ENCODE measurements around the gene ARID1B.
A peak's percentile ranks its signal among the peaks of the same experiment; 100 is the strongest.

Gene ARID1B

GRCh38 chr6:156791320-156791850 is 14.2 kb downstream of the ARID1B start:
- DNase-seq (ENCODE audit: low read depth), result peak; percentile 56

- no peak for DNase-seq (ENCODE audit: low read depth)
Measured at GRCh38 chr6:156793200-156793599, 16.0 kb downstream of the ARID1B start.

DNA sequence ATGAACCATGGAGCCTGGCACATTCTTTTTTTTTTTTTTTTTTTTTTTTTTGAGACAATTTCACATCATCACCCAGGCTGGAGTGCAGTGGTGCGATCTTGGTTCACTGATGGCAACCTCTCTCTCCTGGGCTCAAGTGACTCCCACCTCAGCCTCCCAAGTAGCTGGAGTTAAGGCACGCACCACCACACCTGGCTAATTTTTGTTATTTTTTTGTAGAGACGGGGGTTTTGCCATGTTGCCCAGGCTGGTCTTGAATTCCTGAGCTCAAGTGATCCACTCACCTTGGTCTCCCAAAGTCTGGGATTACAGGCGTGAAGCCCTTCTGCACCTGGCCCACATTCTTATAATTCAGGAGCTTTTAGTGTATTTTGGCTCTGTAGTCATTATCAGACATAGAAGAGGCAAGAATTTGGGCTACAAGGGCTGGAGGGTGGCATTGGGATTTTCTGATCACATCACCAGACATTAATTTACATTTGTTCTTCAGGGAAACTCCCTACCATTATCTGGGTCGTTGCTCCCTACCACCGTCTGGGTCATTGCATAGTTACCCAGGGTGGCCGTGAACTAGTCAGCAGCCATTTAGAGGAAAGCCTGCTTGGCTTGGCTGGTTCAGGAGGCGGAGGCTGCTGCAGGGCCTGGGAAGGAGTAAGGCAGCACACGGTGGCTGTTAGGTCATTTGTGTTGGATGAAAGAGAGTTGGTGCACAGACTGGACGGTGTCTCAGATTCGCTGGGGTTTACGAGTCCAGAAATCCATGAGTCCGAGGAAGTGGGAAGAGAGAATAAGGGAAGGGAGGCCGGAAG is 17.6 kb downstream of the ARID1B start:
- no peak for DNase-seq (ENCODE audit: low read depth)

DNA sequence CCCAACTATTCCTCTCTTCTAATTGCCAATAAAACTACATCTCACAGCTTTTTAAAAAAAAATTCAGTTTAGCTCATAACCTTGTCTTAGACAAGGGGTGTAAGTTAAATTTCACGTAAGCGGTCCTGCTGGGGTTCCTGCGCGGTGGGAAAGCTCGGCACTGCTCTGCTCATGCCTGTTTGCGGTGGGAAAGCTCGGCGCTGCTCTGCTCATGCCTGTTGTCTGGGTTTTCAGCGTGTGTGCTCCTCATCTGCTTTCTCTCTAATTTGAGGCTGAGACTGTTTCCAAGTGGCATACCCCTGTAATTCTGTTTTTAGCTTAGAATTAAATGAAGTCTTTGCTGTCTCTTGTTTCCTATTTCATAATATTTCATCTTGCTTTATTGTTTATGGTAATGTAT is 18.6 kb downstream of the ARID1B start:
- DNase-seq (ENCODE audit: low read depth), result no peak

DNA sequence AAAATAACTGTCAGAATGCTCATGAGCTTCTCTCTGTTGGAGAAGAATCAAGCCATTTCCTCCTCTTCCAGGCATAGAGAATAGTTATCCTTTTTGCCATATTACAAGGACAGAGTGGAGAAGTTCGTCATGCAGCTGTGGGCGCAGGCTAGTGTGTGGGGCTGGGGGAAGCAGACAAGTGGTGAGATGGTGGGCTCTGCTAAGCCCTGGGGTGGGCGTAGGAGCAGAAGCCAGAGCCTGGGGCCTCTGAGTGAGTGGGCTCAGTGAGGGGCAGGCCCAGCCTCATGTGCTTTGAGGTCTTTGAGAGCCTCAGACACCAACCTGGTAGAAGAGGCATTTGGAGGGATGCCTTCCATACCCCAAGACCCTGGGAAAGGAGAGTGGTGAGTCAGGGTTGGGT is 19.4 kb downstream of the ARID1B start:
- DNase-seq (ENCODE audit: low read depth), result no peak

GRCh38 chr6:156797901-156798735 is 20.9 kb downstream of the ARID1B start:
- no peak for DNase-seq (ENCODE audit: low read depth)

DNA sequence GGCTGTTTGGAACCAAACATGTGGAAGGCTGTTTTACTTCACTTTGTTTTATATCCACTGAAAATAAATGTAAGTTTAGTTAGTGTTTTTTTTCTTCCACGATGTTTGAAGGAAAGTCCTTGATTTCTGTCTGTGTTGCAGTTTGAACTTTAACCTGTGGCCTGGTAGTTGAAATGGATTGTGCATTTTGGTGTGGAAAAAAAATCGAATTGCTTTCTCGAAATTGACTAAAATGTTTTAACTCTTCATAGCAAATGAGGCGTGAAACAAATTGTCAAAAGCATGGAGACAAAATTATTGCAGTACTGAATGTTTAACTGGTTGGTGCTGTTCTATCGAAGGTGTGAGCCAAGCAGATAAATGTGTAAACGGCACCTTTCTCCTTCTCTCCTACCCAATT is 24.5 kb downstream of the ARID1B start:
- DNase-seq (ENCODE audit: low read depth), result no peak

DNA sequence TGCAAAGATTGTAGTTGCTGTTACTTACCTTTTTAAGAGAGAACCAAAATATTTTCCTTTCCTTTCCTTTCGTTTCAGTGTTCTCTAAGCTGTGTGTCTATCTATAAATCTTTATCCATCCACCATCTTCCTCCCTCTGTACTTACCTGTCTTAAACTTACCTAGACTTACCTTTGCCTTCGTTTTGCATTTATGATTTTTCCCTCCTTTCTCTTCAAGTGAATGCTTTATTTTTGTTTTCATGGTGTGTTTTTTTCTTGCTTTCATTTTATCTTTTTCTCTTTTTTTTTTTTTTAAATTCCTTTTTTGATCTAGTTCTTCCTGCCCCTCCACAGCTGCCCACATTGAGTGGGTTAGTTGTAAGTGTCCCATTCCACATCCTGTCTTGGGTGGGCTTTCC is 26.2 kb downstream of the ARID1B start:
- no peak for DNase-seq (ENCODE audit: low read depth)

DNA sequence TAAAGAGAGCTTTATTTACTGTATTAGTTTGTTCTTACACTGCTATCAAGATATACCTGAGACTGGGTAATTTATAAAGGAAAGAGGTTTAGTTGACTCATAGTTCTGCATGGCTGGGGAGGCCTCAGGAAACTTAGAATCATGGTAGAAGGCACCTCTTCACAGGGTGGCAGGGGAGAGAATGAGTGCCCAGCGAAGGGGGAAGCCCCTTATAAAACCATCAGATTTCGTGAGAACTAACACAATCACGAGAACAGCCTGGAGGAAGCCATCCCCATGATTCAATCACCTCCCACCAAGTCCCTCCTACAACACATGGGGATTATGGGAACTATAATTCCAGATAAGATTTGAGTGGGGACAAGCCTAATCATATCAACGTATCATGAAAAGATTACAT is 27.2 kb downstream of the ARID1B start:
- DNase-seq (ENCODE audit: low read depth), result no peak

DNA sequence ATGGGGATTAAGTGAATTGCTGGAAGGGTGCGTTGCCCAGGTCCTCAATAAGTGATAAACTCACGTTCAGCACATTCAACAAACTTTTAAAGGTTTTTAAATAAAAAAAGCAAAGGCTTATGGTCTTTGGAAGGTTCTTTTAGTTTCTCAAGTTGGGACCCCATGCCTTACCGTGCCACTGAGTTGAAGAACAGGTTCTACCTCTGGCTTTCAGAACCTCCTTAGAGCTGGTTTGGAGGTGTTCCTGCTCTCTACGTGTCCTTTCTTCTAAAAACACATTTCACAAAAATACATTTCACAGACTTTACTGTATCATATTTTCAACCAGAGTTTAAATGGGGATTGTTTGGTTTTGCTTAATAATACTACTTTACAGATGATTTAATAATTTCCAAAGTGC is 29.0 kb downstream of the ARID1B start:
- DNase-seq (ENCODE audit: low read depth), result no peak

GRCh38 chr6:156807028-156807427 is 29.9 kb downstream of the ARID1B start:
- DNase-seq (ENCODE audit: low read depth), result no peak

GRCh38 chr6:156807795-156808194 is 30.6 kb downstream of the ARID1B start:
- DNase-seq (ENCODE audit: low read depth), result no peak

DNA sequence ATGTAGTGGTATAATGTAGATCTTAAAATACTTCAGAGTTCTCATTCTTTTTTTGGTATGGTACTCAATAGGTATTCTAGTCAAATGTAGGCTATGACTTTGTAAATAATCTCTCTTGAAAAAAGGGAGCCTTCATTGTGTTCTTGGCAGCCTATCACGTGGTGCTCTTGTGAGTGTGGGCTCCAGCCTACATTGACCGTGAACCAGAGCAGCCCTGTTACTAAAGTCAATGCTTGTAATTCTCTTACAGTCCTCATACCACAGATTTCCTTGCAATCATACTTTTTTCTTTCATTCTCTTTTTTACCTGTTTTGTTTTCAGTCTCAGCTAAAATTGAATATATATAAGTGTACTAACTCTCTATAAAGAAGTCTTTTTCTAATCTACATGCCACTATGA is 31.1 kb downstream of the ARID1B start:
- no peak for DNase-seq (ENCODE audit: low read depth)

GRCh38 chr6:156809034-156809433 is 31.9 kb downstream of the ARID1B start:
- no peak for DNase-seq (ENCODE audit: low read depth)

GRCh38 chr6:156809446-156810178 is 32.4 kb downstream of the ARID1B start:
- DNase-seq (ENCODE audit: low read depth), result no peak

DNA sequence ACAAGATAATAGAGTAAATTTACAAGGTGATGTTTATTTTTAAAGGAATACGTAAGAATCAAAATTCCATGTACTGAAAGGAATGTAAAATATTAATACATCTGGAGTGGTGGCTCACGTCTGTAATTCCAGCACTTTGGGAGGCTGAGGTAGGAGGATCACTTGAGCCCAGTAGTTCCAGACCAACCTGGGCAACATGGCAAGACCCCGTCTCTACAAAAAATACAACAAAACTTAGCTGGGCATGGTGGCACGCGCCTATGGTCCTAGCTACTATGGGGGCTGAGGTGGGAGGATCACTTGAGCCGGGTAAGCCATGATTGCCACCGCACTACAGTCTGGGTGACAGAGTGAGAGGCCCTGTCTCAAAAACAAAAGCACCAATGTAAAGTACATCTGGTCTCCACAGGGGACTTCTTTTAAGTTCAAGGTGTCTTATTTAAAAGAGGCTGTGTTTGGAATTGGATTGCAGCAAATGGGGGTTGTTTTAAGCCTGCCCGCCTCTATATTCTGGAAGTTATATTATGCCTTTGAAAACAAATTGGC is 36.9 kb downstream of the ARID1B start:
- DNase-seq (ENCODE audit: low read depth), result no peak

DNA sequence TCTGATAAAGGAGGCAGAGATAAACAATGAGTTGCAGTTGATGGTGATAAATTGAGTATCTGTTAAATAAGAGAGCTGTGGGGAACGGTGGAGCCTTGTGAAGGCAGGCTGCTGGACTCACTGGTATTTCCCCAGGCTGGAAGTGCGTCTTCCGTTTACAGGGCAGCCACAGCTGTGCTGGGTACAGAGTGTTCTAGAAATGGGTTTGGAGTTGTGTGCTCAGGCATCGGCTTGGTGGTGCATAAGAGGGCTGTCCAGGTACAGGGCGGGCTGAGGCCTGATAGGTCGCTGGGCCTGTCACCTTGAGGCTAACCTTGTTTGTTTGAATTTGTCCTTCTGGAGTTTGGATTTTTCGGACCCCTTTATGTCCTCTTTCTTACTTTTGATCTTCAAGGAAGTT is 39.3 kb downstream of the ARID1B start:
- no peak for DNase-seq (ENCODE audit: low read depth)

- DNase-seq (ENCODE audit: low read depth), result no peak
Measured at GRCh38 chr6:156820089-156820798, 43.1 kb downstream of the ARID1B start.

DNA sequence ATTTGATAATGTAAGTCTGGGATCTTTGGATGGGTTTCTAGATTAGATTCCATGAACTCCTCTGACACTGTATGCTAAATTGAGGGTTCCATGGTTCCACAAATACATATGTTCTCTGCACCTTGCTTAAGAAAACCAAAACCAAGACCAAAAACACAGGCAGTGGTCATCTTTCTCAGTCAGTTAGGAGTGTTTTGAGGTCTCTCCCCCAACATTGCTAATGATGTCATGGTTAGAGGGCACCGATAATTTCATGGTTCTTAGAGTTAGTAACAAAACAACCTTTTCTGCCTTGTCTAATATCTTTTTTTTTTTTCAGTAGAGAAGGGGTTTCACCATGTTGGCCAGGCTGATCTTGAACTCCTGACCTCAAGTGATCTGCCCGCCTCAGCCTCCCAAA is 44.5 kb downstream of the ARID1B start:
- no peak for DNase-seq (ENCODE audit: low read depth)

GRCh38 chr6:156822747-156823206 is 45.6 kb downstream of the ARID1B start:
- no peak for DNase-seq (ENCODE audit: low read depth)

DNA sequence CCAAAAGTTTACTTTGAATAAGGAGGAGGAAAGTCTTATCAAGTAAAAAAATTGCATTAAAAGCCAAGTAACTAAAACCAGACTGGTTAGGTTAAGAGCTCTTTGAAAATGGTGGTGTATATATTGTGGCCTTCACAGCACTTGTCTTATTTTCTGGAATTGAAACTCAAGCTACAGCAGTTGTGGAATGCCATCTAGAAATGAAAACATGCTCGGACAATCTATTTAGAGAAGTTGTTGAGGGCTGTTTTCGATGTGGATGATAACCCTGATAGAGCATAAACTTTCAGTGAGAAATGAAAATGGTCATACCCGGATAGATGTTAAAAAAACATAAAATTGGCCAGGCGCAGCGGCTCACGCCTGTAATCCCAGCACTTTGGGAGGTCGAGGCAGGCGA is 47.0 kb downstream of the ARID1B start:
- no peak for DNase-seq (ENCODE audit: low read depth)

All from fibroblast of the conjunctiva (primary cell).